Measurements from ENCODE around the gene ALG12. TPM values are rescaled to one million over a fixed set of nuclear protein-coding genes. Genes with fewer than 3 reads are reported as not detected.

The ALG12 gene
- total RNA-seq, 4 donors from 2014 or later = 10.1 to 24.4 (median 18.3) TPM

- Histone ChIP-seq H3K27me3 (no peaks in the 10 kb centered on the region), H3K4me1 (no peaks in the 10 kb centered on the region), H3K36me3 (peaks cover 0 to 19% (median 11%) of the 10 kb centered on the region in 4 donors), H3K27ac (no peak overlapping the region), H3K4me3 (no peak overlapping the region), H3K9me3 (no peaks in the 10 kb centered on the region)
- no peak for TF ChIP-seq POLR2A (IDR thresholded peaks at IDR 0.05)
- WGBS, 2 donors (ENCODE audit: low coverage in 1 of 2) = 93% methylated on average over 10 of the region's 11 CpGs; no CpG with 5 or more reads in 1 of the 2 donors
- in situ Hi-C loops (cut with MboI; ENCODE audit: low pct_ligation_motif_present in 1 of 4, low pct_unique_long_range_greater_than_20kb in 1 of 4, low sequenced_read_pairs in 3 of 4) (no loop called here), intact Hi-C loops (cut with DNase I; ENCODE audit: low total_unique reads) (no loop called here)
- DNase-seq = no peak
These were observed 14.2 kb downstream of the ALG12 start for GRCh38 chr22:49904040-49904369.

- 94% methylated on average over 11 of the region's 17 CpGs; no CpG with 5 or more reads in 1 of the 2 donors for WGBS, 2 donors (ENCODE audit: low coverage in 1 of 2)
- Histone ChIP-seq H3K27ac (no peak overlapping the region), H3K4me3 (no peak overlapping the region), H3K27me3 (no peaks in the 10 kb centered on the region), H3K9me3 (no peaks in the 10 kb centered on the region), H3K4me1 (no peaks in the 10 kb centered on the region), H3K36me3 (peaks cover 0 to 18% (median 10%) of the 10 kb centered on the region in 4 donors)
- intact Hi-C loops (cut with DNase I; ENCODE audit: low total_unique reads) = no loop called here
- DNase-seq = no peak
- TF ChIP-seq POLR2A (IDR thresholded peaks at IDR 0.05) (no peak), POLR2AphosphoS5 (IDR thresholded peaks at IDR 0.05) (no peak)
- in situ Hi-C loops (cut with MboI; ENCODE audit: low pct_ligation_motif_present in 1 of 4, low pct_unique_long_range_greater_than_20kb in 1 of 4, low sequenced_read_pairs in 3 of 4) = no loop called here
These were observed 14.8 kb downstream of the ALG12 start for GRCh38 chr22:49903322-49904039.

DNA sequence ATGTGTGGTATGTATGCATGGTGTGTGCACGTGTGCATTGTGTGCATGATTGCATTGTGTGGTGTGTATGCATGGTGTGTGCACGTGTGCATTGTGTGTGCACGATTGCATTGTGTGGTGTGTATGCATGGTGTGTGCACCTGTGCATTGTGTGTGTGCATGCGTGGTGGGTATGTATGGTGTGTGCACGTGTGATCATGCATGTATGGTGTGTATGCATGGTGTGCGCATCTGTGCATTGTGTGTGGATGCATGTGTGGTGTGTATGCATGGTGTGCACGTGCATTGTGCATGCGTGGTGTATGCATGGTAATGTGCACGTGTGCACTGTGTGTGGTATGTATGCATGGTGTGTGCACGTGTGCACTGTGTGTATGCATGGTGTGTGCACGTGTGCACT is 16.8 kb downstream of the ALG12 start:
- in situ Hi-C loops (cut with MboI; ENCODE audit: low pct_ligation_motif_present in 1 of 4, low pct_unique_long_range_greater_than_20kb in 1 of 4, low sequenced_read_pairs in 3 of 4) = no loop called here
- Histone ChIP-seq H3K4me3 (no peak overlapping the region), H3K27ac (no peak overlapping the region), H3K9me3 (no peaks in the 10 kb centered on the region), H3K36me3 (peaks cover 0 to 16% (median 7%) of the 10 kb centered on the region in 4 donors), H3K27me3 (no peaks in the 10 kb centered on the region), H3K4me1 (no peaks in the 10 kb centered on the region)
- 93% methylated on average over 5 to 11 of the region's 11 CpGs for WGBS, 2 donors (ENCODE audit: low coverage in 1 of 2)
- intact Hi-C loops (cut with DNase I; ENCODE audit: low total_unique reads) = no loop called here
- no peak for TF ChIP-seq CTCF (IDR thresholded peaks at IDR 0.05)
- no peak for TF ChIP-seq POLR2A (IDR thresholded peaks at IDR 0.05)
- TF ChIP-seq POLR2AphosphoS5 (IDR thresholded peaks at IDR 0.05) = no peak
- TF ChIP-seq EP300 (IDR thresholded peaks at IDR 0.05; ENCODE audit: low read depth) = no peak
- no peak for DNase-seq

DNA sequence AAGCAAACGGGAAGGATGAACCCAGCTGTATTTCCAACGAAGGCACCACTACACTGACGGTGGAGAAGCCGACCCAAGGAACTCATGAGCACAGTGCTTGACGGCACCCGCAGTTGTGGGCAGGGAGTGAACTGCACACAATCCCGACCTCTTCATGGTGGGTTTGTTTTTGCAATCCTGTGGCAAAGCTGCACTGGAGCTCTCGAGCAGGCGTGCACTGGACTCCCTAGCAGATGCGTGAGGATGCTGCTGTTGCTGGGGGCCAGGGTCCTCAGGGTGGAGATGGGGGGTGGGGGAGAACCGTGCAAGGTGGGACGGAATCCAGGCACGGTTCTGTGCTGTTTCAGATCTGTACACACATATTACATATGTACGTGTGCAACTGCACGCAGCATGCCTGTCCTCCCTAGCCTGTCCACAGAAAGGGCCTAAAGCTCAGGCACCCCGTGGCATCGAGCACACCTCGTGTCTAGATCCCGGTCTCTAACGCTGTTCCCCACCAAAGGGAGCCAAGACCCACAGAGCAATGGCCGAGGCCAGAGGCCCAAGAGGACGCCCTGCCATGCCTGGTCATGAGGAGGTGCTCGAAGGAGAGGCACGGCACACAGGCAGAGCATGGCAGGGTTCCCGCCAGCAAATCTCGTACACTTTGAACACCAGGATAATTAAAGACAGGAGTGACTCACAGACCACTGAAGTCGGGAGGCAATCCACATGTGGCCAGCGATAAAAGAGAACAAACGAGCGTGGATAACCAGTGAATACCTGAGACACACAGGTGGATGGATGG is 17.6 kb downstream of the ALG12 start:
- Histone ChIP-seq H3K4me1 (no peaks in the 10 kb centered on the region), H3K27ac (no peak overlapping the region), H3K36me3 (peaks cover 0 to 16% (median 7%) of the 10 kb centered on the region in 4 donors), H3K27me3 (no peaks in the 10 kb centered on the region), H3K4me3 (no peak overlapping the region), H3K9me3 (no peaks in the 10 kb centered on the region)
- TF ChIP-seq POLR2A (IDR thresholded peaks at IDR 0.05) (no peak), EP300 (IDR thresholded peaks at IDR 0.05; ENCODE audit: low read depth) (no peak), POLR2AphosphoS5 (IDR thresholded peaks at IDR 0.05) (no peak), CTCF (IDR thresholded peaks at IDR 0.05) (no peak)
- 50 to 90% methylated on average over 1 to 30 of the region's 30 CpGs for WGBS, 2 donors (ENCODE audit: low coverage in 1 of 2)
- DNase-seq = no peak
- intact Hi-C loops (cut with DNase I; ENCODE audit: low total_unique reads) = no loop called here
- in situ Hi-C loops (cut with MboI; ENCODE audit: low pct_ligation_motif_present in 1 of 4, low pct_unique_long_range_greater_than_20kb in 1 of 4, low sequenced_read_pairs in 3 of 4) = no loop called here

- Histone ChIP-seq H3K4me3 (no peak overlapping the region), H3K27ac (no peak overlapping the region), H3K9me3 (no peaks in the 10 kb centered on the region), H3K4me1 (no peaks in the 10 kb centered on the region), H3K36me3 (peaks cover 0 to 16% (median 7%) of the 10 kb centered on the region in 4 donors), H3K27me3 (no peaks in the 10 kb centered on the region)
- TF ChIP-seq POLR2A (IDR thresholded peaks at IDR 0.05) = no peak
- TF ChIP-seq CTCF (IDR thresholded peaks at IDR 0.05) = no peak
- no peak for TF ChIP-seq POLR2AphosphoS5 (IDR thresholded peaks at IDR 0.05)
- TF ChIP-seq EP300 (IDR thresholded peaks at IDR 0.05; ENCODE audit: low read depth) = no peak
- 80 to 88% methylated on average over 2 to 6 of the region's 6 CpGs for WGBS, 2 donors (ENCODE audit: low coverage in 1 of 2)
- intact Hi-C loops (cut with DNase I; ENCODE audit: low total_unique reads) (no loop called here), in situ Hi-C loops (cut with MboI; ENCODE audit: low pct_ligation_motif_present in 1 of 4, low pct_unique_long_range_greater_than_20kb in 1 of 4, low sequenced_read_pairs in 3 of 4) (no loop called here)
- no peak for DNase-seq
These were observed 18.7 kb downstream of the ALG12 start for GRCh38 chr22:49899530-49899929.
